Mesothelial cell of epicardium (in vitro differentiated cells): ENCODE results near the gene LIN9. TPM values are rescaled to one million over a fixed set of nuclear protein-coding genes. Genes with fewer than 3 reads are reported as not detected.

ENCODE experiments used
- total RNA-seq: library from RNA; stranded (reverse); gene quantifications from 3 replicates; pipeline ENCODE4 v1.2.1, GENCODE V29; 2021

The LIN9 gene
- total RNA-seq, 1 donor from 2014 or later, result 8.9 TPM

Other genes with a start within 250 kb of the LIN9 start
- 796 to 806 TPM (median 800 TPM) in 3 replicates for gene H3-3A, start 246.4 kb downstream of the LIN9 start, total RNA-seq
- gene ACBD3, start 122.4 kb downstream of the LIN9 start, total RNA-seq, result 44.7 to 45.8 TPM (median 45.7 TPM) in 3 replicates
- gene MIXL1, start 85.5 kb downstream of the LIN9 start, total RNA-seq, result 3.2 to 4.3 TPM (median 3.4 TPM) in 3 replicates
- 94.7 to 101 TPM (median 95.3 TPM) in 3 replicates for gene PARP1, start 98.9 kb upstream of the LIN9 start, total RNA-seq
- 0.07 to 0.18 TPM (median 0.09 TPM) in 3 replicates for gene STUM, start 239.6 kb upstream of the LIN9 start, total RNA-seq